MCF 10A (cell line): Measurements from ENCODE around the gene ALPL. TPM values are rescaled to one million over a fixed set of nuclear protein-coding genes. Genes with fewer than 3 reads are reported as not detected.

Source experiments
- BruUV-seq: library from RNA; stranded (reverse); fragments of 400-500 nt; replicated peaks from 2 replicates; lab custom pipeline; 2021; lab: Mats Ljungman, UMichigan
- CTCF ChIA-PET: fragments of 300-600 bp; sonication (Branson Sonifier 250); formaldehyde crosslinking; extraction: SDS; loops from one replicate; lab custom pipeline; 2021; ENCODE audit warnings: antibody characterized with exemption, inconsistent platforms; lab: Yijun Ruan, JAX
- POLR2A ChIA-PET: fragments of 300-600, 350-650 bp; sonication (Branson Sonifier 250); formaldehyde crosslinking; extraction: SDS; loops from one replicate; lab custom pipeline; 2020; ENCODE audit warnings: antibody characterized with exemption, inconsistent platforms; lab: Yijun Ruan, JAX
- DNase-seq: peaks from one replicate; pipeline ENCODE4 v3.0.0-alpha.2; 2018; ENCODE audit not compliant: unreplicated experiment
- H3K27ac Mint-ChIP-seq: one replicate; pipeline ENCODE4 v1.8.0; 2022; ENCODE audit warnings: mild to moderate bottlenecking, low read depth, mixed read lengths; ENCODE audit not compliant: unreplicated experiment
- H3K27me3 Mint-ChIP-seq: one replicate; pipeline ENCODE4 v1.8.0; 2022; ENCODE audit warnings: mixed read lengths; ENCODE audit not compliant: insufficient read depth, unreplicated experiment
- H3K36me3 Mint-ChIP-seq: one replicate; pipeline ENCODE4 v1.8.0; 2022; ENCODE audit warnings: mild to moderate bottlenecking, moderate library complexity, mixed read lengths; ENCODE audit not compliant: insufficient read depth, unreplicated experiment
- H3K4me1 Mint-ChIP-seq: one replicate; pipeline ENCODE4 v1.8.0; 2022; ENCODE audit warnings: mixed read lengths; ENCODE audit not compliant: insufficient read depth, unreplicated experiment
- H3K4me3 Mint-ChIP-seq: one replicate; pipeline ENCODE4 v1.8.0; 2022; ENCODE audit warnings: mild to moderate bottlenecking, moderate library complexity, mixed read lengths; ENCODE audit not compliant: unreplicated experiment
- H3K9me3 Mint-ChIP-seq: one replicate; pipeline ENCODE4 v1.8.0; 2022; ENCODE audit warnings: mixed read lengths; ENCODE audit not compliant: unreplicated experiment
- CTCF ChIP-seq: fragments of 200-600 bp; IDR thresholded peaks from one replicate; pipeline ENCODE4 v1.8.0; 2022; ENCODE audit warnings: antibody characterized with exemption, mild to moderate bottlenecking; ENCODE audit not compliant: unreplicated experiment
- intact Hi-C: fragments of 100-400 bp; cut with micrococcal nuclease; formaldehyde crosslinking; loops from 2 replicates; pipeline ENCODE4 v1.14.1; 2022
- total RNA-seq: library from RNA; stranded (reverse); gene quantifications from 2 replicates; pipeline ENCODE4 v1.2.3, GENCODE V29; 2022

The ALPL gene
- total RNA-seq, 1 experiment from 2014 or later: not detected

- DNase-seq: peak; percentile 87
- no peaks in the 10 kb centered on the region for H3K9me3 Mint-ChIP-seq
- no peak overlapping the region for H3K4me3 Mint-ChIP-seq
- no peak overlapping the region for H3K27ac Mint-ChIP-seq
- intact Hi-C loops: no loop called here
- no peak for TF ChIP-seq CTCF
- BruUV-seq: no TSS peak
- H3K4me1 Mint-ChIP-seq: peaks cover 16% of the 10 kb centered on the region
- ChIA-PET POLR2A (no interaction called here), CTCF (no interaction called here)
- peaks cover 6% of the 10 kb centered on the region for H3K36me3 Mint-ChIP-seq
- H3K27me3 Mint-ChIP-seq: peaks cover 2% of the 10 kb centered on the region
These were observed 77.8 kb downstream of the ALPL start for GRCh38 chr1:21586846-21587601.

- Mint-ChIP-seq H3K9me3 (no peaks in the 10 kb centered on the region), H3K27ac (no peak overlapping the region), H3K36me3 (peaks cover 6% of the 10 kb centered on the region), H3K4me1 (peaks cover 16% of the 10 kb centered on the region), H3K4me3 (no peak overlapping the region), H3K27me3 (no peaks in the 10 kb centered on the region)
- BruUV-seq: no TSS peak
- no peak for TF ChIP-seq CTCF
- intact Hi-C loops: no loop called here
- DNase-seq: no peak
- ChIA-PET CTCF (no interaction called here), POLR2A (no interaction called here)
These were observed 78.4 kb downstream of the ALPL start for GRCh38 chr1:21587602-21587953.

- intact Hi-C loops: loop anchor here (10.0 kb wide), 1 partner anchor 335 kb away; no protein-coding TSS in a partner anchor
- CTCF ChIA-PET: no interaction called here
- POLR2A ChIA-PET: no interaction called here
These were observed 80.4 kb downstream of the ALPL start for GRCh38 chr1:21589618-21590017.

More at GRCh38 chr1:21589618-21590017, 80.4 kb downstream of the ALPL start:
- Mint-ChIP-seq H3K4me3 (no peak overlapping the region), H3K27ac (no peak overlapping the region), H3K36me3 (peaks cover 6% of the 10 kb centered on the region), H3K9me3 (no peaks in the 10 kb centered on the region), H3K27me3 (no peaks in the 10 kb centered on the region), H3K4me1 (peaks cover 16% of the 10 kb centered on the region)
- no TSS peak for BruUV-seq
- no peak for TF ChIP-seq CTCF
- DNase-seq: no peak
